GM20431 (cell line): ENCODE measurements around the gene SDK1.

Experiments
- in situ Hi-C: fragments of 300-500 bp; cut with MseI, MboI; formaldehyde crosslinking; loops from one replicate; pipeline ENCODE4 v1.15.0; 2020; ENCODE audit warnings: low sequenced_read_pairs; ENCODE audit not compliant: unreplicated experiment

SDK1 gene

DNA sequence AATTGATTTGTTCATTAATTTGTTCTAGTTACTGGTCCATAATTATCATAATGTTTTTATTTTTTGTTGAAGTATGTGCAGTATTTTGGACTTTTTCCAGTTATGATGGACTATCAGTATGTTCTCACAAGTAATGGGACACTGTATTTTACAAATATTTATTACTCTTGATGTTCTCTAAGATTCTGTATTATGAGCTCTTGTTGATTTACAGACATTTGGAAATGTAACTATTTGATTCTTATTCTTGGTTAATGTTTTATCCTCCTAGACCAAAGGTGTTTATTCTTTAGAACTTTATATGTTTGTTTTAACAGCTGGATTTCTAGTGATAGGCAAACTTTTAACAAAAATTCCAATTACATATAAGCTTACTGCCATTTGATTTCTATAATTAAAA is 200.6 kb downstream of the SDK1 start:
- in situ Hi-C loops = no loop called here

DNA sequence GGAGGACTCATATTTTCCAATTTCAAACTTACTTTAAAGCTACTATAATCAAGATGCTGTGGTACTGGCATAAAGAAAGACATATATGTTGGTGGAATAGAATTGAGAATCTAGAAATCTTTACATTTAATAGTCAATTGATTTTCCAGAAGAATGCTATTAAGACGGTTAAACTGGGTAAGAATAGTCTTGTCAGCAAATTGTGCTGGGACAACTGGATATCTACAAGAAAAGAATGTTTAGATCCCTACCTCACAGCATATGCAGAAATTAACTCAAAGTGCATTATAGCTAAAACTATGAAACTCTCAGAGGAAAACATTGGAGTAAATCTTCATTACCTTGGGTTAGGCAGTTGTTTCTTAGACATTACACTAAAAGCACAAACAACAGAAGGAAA is 203.3 kb downstream of the SDK1 start:
- in situ Hi-C loops = no loop called here

DNA sequence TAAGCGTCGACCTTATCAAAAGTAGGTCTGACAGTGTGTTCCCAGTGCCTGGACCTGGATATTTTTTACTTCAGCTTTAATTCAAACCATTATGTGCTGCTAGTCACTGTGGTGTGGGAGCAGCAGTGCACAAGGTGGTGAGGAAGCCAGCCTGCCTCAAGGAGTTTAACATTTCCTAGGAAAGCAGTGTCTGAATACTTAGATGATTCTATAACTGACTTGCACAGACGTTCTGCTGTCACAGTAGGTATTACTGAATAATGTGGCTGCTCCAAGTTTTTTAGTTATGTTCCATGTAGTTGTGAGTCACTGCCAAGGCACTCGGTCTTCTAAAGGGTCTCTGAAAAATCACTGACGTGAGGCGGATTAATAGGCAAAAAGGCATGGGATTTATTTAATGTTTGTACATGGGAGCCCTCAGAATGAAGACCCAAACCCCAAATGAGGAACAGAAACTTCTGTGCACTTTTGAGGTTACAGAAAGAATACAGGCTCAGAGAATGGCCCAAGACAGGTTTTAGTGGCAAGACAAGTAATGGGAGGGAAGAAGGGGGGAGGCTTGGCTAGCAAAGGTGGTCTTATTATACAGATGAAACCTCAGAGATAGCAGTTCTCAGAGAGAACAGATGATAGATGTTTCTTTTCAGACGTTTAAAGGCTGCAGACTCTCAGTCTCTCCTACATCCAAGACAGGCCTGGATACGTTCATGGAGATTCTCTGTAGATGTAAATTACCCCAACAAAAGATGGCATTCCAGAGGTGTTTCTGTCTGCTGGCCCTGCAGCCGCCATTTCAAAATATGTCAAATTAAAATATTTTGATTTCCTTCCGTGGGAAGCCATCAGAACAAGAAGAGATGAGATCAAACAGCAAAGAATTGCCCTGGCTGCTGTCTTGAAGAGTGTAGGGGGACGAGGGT is 209.3 kb downstream of the SDK1 start:
- in situ Hi-C loops = no loop called here

DNA sequence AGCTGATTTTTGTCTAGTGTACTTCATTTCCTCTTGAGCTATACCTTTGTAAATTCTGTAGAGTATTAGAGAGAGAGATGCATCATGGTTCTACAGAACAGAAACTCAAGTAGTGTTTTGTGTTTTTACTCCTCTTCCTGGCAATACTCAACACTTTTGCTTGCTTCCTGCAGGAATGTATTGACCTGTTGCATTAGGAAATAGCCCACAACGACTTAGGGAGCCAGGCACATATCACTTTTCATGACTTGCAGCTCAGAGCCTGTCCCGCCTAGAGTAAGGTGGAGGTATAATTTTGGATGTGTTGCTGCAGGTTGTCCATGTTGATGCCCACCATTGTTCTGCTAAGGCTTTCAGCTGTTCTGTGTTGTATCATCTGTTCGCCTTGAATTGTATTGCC is 216.3 kb downstream of the SDK1 start:
- in situ Hi-C loops = no loop called here

DNA sequence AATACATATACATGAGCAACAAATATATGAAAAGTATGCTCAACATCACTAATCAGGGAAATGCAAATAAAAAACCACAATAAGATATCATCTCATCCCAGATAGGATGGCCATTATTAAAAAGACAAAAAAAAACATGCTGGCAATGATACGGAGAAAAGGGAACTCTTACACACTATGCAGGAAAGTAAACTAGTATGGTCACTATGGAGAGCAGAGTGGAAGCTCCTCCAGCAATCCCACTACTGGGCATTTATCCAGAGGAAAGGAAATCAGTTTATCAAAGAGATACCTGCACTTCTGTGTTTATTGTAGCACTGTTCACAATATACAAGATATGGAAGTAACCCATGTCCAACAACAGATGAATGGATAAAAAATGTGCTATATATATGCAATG is 217.5 kb downstream of the SDK1 start:
- in situ Hi-C loops = no loop called here

DNA sequence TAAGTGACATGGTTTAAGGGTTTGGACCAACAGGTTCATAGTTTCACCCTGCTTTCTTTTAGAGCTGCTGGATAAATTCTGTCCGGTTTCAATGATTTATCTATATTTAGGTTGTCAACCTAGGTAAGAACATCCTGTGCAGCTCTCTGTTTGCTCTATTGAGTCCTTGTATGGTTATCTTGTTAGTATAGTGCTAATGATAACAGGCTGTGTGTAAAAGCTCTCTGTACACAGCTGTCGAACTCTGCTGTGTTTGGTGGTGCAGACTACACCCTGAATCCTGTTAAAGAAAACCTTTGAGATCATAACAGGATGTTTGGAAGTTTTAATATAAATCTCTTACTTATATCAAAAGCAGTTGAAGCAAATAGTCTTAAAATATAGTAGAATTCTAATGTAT is 219.2 kb downstream of the SDK1 start:
- in situ Hi-C loops = no loop called here

DNA sequence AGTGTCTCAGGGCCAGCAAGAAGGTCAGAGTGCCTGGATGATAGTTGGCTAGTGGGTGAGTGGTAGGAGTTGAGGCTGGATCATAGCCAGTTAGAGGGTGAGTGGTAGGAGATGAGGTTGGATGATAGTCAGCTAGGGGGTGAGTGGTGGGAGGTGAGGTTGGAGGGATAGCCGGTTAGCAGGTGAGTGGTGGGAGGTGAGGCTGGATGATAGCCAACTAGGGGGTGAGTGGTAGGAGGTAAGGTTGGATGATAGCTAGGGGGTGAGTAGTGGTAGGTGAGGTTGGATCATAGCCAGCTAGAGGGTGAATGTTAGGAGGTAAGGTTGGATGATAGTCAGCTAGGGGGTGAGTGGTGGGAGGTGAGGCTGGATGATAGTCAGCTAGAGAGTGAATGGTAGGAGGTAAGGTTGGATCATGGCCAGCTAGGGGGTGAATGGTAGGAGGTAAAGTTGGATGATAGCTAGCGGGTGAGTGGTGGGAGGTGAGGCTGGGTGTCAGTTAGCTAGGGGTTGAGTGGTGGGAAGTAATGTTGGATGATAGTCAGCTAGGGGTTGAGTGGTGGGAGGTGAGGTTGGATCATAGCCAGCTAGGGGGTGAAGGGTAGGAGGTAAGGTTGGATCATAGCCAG is 226.6 kb downstream of the SDK1 start:
- in situ Hi-C loops = no loop called here

DNA sequence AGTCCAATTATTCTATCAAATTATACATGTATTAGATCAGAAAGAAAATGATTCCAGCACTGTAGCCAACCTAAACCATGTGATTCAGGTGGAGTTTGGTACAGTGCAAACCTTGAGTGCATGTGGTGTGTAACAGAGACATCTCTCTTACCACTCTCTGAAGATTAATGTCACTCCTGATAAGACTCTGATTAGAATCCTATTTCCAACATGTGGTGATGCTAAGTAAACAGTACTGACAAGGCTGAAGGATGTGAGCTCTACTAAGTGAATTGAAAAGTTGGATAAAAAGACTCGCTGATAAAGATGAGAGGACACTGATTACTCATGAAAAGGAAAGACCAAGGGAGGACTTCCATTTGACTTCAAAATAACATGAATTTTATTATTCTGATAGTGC is 232.0 kb downstream of the SDK1 start:
- in situ Hi-C loops = no loop called here

DNA sequence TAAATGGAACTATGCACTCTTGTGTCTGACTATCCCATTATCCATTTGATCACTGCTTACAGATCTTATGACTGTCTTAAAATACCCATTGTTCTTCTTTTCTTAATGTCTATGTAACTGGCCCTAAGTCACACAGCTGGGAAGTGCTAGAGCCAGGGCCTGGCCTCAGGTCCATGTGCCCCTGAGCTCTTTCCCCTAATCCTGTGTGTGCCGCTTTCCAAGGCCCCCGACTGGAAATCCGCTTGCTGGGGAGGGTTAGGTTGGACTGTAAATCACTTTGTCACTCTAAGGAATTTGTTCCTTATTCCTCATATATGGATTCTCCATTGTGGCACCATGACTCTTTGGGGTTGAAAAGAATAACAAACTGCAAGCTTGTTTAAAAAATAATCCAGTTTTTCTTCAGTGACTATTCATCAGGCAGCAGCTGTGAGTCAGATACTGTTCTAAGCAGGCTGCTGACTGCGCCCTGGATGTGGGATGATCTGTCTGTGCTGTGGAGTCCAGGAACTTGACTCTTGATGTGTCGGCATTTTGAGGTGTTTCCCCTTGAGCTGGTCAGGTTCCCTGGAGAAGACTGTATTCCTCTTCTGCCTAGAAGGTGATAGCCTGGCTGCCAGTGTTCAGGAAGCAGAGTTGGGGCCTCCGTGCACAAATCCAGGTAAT is 236.3 kb downstream of the SDK1 start:
- in situ Hi-C loops = no loop called here

DNA sequence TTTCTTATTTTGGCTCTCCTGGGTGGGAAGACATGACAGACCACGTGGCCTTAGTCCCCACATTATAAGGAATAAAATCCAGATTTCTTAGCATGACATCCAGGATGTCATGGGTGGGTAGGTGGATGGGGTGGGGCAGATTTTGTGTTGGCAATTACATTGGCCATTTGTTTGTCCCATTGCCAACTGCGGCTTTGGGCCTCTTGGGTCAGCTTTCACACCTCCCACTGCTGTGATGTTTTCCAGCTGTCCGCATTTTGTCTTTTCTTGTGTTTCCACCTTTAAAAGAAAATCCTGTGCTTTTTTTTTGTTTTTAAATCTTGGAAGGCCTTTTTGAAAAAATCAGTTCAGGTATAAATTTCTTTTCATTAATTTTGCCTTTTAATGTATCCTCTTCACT is 237.0 kb downstream of the SDK1 start:
- in situ Hi-C loops = no loop called here

DNA sequence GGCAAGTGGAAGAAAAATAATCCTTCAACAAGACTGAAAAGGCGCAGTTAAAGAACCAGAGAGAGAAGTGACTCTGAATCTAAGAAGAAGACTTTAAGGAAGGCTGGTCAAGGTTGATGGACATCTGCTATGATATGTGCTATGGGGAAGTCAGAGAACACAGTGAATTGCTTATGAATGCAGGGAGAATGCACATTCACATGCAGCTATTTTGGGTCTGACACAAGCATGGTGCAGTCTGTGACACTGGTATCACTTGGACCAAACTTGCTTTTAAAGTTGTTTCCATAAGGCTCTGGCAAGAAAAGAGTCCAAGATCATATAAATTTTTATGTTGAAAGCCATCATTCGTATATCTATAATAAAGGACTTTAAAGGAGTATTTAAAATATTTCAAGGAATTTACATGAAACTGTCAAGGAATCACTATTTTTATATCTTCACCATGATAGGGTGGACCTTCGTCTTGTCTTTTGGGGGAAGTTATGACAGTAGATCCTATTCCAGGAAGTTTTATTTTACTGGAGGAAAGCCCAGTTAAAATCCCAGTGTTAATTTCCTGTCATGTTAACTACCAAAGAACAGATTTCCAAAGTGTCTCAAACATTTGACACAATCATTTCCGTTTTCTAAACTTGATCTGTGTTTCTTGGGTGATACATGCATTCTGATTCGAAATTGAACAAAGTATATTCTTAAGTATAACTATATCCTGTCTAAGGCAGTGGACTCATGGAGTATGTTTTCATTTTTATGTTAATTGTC is 239.6 kb downstream of the SDK1 start:
- in situ Hi-C loops = no loop called here

DNA sequence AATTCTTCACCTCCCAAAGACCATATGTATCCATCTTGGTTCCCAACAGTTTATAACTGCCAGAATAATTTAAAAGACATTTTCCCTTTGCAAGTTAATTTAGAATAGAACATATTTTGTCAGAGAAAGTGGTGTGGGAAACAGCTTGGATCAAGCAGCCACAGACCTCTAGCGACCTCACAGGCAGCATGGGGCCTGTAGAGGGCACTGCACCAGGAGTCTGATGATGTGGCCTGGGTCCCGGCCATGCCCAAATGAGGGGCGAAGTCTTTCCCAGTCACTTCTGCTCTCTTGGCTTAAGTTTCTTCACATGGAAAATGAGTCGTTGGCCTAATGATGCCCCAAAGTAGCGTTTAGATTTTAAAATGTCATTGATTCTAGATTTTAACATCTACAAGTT is 243.2 kb downstream of the SDK1 start:
- in situ Hi-C loops = no loop called here

DNA sequence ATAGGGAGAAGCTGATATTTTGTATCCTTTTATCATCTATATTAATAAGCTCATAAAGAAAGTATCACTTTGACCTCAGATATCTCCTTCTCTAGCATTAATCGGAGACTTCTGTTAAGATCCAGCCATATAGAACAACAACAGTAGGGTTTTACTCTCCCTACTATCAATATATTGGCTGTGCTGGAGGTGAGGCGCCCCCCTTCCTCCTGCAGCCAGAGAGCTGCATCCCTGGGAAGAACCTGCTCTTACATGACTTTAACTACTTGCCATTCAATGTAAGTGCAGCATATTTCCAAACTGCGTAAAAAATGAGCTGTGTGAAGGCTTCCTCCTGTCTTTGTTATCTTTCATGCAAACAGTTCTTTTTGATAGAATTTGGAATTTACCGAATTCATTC is 247.8 kb downstream of the SDK1 start:
- in situ Hi-C loops = no loop called here

DNA sequence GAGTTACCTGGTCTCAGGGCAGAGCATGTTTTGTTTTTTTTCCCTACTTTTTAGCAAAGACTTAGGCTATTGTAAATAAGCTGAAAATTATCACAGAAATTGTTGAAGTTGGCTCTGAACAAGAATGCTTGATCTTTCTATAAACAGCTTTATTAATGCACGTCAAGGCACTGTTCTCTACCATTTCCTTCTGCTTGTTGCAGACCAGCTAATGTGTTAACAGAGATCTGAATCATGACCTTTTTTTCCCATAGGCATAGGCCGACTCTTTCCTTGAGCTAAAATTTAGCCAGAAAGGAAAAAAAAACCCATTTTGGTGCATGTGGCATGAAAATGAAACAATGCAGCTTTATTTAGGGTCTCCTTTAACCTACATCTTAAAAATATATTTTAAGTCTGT is 248.5 kb downstream of the SDK1 start:
- in situ Hi-C loops = no loop called here

DNA sequence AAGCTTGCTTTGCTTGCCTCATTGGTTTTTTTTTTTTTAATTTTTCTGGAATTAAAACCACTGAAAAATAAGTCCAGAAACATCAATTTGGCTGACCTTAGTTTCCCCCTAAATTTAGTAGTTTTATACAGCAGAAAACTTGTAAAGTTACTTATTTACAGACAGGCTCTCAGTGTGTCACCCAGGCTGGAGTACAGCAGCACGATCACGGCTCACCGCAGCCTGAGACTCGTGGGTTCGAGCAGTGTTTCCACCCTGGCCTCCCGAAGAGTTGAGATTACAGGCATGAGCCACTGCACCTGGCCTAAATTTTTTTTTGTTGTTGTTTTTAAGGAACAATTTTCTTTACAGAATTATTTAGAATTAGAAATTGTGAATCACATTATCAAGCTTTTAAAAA is 250.5 kb downstream of the SDK1 start:
- in situ Hi-C loops = no loop called here

DNA sequence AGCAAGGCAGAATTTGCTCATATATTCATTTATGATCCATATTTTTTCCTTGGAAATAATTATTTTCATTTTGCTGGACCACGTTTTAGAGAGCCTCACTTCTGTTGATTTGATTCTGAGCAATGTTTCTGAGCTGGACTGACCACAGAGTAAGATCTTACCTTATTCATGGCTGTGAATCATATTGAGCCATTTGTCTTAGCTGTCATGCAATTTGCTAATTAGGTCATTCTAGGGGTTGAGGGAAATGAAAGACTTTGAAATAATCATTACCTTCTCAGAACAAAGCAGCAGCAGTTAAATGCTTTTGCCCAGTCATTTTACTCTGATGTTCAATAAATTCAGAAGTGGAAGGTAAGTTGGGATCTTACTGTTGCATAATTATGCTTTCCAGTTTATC is 251.4 kb downstream of the SDK1 start:
- in situ Hi-C loops = no loop called here

DNA sequence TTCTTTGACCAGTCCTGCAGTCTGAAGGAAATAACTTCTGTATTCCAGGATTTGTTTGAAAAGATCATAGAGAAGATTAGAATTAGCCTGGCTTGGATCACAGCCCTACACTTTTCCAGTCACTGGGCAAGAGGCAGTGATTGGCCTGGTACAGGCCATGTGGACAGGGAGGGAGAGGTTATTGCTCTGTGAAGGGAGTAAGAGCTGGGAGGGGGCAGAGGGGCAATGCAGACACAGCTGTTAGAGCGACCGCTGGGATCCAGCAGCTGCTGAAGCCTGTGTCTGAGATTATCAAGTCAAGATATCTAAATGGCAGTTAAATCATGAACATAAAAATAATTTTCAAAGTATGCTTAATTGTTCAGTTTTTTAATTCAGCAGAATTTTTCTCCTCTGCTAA is 257.3 kb downstream of the SDK1 start:
- in situ Hi-C loops = no loop called here

DNA sequence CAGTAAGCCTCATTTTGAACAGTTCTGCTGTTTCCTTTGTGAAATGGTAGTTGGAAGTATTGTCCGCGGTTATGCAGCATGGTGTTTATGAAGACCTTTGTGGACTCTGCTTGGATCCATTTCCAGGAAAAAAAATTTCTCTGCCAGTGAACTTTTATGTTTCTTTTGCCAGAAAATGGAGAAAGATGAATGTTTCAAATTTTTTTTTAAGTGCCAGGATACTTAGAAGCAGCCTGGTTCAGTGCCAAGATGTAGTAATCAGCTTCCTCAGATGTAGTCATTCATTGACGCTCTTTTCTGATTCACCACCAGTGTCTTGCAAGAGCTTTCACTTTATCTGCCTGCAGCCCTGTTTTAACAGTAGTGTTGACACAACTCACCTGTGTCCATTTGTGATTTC is 258.2 kb downstream of the SDK1 start:
- in situ Hi-C loops = no loop called here

DNA sequence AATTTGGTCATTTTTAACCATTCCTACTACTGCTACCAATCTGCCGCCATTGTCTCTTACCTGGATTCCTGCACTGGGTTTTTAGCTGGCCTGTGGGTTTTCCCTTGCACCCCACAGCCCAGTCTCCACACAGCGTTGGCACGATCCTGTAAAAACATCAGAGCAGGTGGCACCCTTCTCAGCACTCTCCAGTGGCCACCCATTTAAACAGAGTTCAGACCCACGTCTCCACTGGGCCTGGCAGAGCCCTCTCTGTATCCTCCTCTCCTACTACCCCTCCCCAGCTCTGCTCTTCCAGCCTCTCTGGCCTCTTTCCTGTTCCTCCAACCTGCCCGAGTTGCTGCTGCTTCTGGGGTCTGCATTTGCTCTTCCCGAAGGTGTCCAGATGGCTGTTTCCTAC is 259.4 kb downstream of the SDK1 start:
- in situ Hi-C loops = no loop called here

DNA sequence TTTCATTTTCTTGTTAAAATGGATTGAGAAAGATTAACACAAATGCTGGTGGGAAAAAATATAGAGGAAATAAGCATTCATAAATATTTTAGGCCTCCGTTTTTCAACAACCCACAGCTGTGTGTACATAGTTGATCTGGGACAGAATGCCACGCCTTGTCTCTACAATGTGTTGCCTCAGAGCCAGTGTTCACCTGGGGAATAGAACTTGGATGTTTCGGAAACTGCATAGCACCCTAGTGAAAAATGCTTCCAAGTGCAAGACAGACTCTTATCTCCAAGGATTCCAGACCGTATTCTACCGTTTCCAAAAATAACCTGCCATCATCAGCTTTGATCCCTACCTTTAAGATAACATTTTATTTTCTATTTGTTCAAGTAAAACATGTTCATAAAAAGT is 260.9 kb downstream of the SDK1 start:
- in situ Hi-C loops = no loop called here

DNA sequence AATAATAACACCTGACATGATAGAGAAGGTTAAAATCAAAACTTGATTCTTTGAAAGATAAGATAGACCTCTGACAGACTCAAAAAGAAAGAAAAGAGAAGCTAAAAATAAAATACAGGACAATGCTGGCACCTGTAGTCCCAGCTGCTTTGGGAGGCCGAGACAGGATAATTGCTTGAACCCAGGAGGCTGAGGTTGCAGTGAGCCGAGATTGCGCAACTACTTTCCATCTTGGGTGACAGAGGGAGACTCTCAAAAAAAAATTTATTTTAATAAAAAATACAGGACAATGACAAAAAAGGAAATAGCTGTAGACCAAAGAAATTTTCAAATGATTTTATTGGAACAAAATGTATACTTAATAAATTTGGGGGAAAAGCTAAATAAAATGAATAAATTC is 263.2 kb downstream of the SDK1 start:
- in situ Hi-C loops = no loop called here
